Umbilical cord (tissue), 2 donors: Measurements from ENCODE around the gene PTPRH. TPM values are rescaled to one million over a fixed set of nuclear protein-coding genes. Genes with fewer than 3 reads are reported as not detected.

Source experiments
- DNase-seq: peaks from one replicate; pipeline ENCODE4 v3.0.0-alpha.2; 2015; ENCODE audit warnings: low spot score
- total RNA-seq: library from RNA; depleted of rRNA; stranded (reverse); fragments of >200 nt; gene quantifications from one replicate; pipeline ENCODE4 v1.2.3, GENCODE V29; 2014; ENCODE audit warnings: low replicate concordance; ENCODE audit not compliant: insufficient read depth

PTPRH gene
- total RNA-seq, 1 donor from 2014 or later, result 0.24 TPM

- no peak for DNase-seq
These were observed 75.5 kb downstream of the PTPRH start for GRCh38 chr19:55133639-55134444.

GRCh38 chr19:55132453-55133129 lies 76.7 kb downstream of the PTPRH start:
- DNase-seq, result no peak

GRCh38 chr19:55131421-55131820 lies 77.9 kb downstream of the PTPRH start:
- DNase-seq, result no peak

Other genes with a start within 250 kb of the PTPRH start
- 9.6 TPM for gene NLRP2, start 243.1 kb downstream of the PTPRH start, total RNA-seq
- gene GP6, start 171.2 kb downstream of the PTPRH start, total RNA-seq, result not detected
- 17.3 TPM for gene RDH13, start 146.4 kb downstream of the PTPRH start, total RNA-seq
- 5.8 TPM for gene EPS8L1, start 133.6 kb downstream of the PTPRH start, total RNA-seq
- 31.3 TPM for gene PPP1R12C, start 91.9 kb downstream of the PTPRH start, total RNA-seq
- 0.72 TPM for gene TNNT1, start 60.3 kb downstream of the PTPRH start, total RNA-seq
- 3.6 TPM for gene TNNI3, start 51.8 kb downstream of the PTPRH start, total RNA-seq
- 1.4 TPM for gene DNAAF3, start 42.9 kb downstream of the PTPRH start, total RNA-seq
- 1.9 TPM for gene SYT5, start 29.2 kb downstream of the PTPRH start, total RNA-seq
- 4.1 TPM for gene TMEM86B, start 19.3 kb upstream of the PTPRH start, total RNA-seq
- gene PPP6R1, start 49.5 kb upstream of the PTPRH start, total RNA-seq, result 10.4 TPM
- gene HSPBP1, start 70.6 kb upstream of the PTPRH start, total RNA-seq, result 7.0 TPM
- not detected for gene BRSK1, start 74.5 kb upstream of the PTPRH start, total RNA-seq
- 2.2 TPM for gene TMEM150B, start 115.8 kb upstream of the PTPRH start, total RNA-seq
- gene KMT5C, start 130.4 kb upstream of the PTPRH start, total RNA-seq, result 10.6 TPM
- not detected for gene COX6B2, start 145.2 kb upstream of the PTPRH start, total RNA-seq
- not detected for gene GARIN5B, start 153.8 kb upstream of the PTPRH start, total RNA-seq
- gene IL11, start 161.0 kb upstream of the PTPRH start, total RNA-seq, result 12.0 TPM
- gene TMEM190, start 167.3 kb upstream of the PTPRH start, total RNA-seq, result not detected
- gene TMEM238, start 174.8 kb upstream of the PTPRH start, total RNA-seq, result 8.9 TPM
- gene RPL28, start 176.4 kb upstream of the PTPRH start, total RNA-seq, result 227 TPM
- gene UBE2S, start 198.3 kb upstream of the PTPRH start, total RNA-seq, result 19.3 TPM
- gene SHISA7, start 233.8 kb upstream of the PTPRH start, total RNA-seq, result 1.2 TPM